Islet of Langerhans (tissue), 1 donor: ENCODE results near the gene GFRA4.

ENCODE experiments used
- FAIRE-seq: peaks from one replicate; lab custom pipeline; 2011; peaks lifted over from hg19 to GRCh38; lab: Jason Lieb, UNC

The GFRA4 gene

GRCh38 chr20:3614466-3614865 is 48.7 kb downstream of the GFRA4 start:
- no peak for FAIRE-seq

DNA sequence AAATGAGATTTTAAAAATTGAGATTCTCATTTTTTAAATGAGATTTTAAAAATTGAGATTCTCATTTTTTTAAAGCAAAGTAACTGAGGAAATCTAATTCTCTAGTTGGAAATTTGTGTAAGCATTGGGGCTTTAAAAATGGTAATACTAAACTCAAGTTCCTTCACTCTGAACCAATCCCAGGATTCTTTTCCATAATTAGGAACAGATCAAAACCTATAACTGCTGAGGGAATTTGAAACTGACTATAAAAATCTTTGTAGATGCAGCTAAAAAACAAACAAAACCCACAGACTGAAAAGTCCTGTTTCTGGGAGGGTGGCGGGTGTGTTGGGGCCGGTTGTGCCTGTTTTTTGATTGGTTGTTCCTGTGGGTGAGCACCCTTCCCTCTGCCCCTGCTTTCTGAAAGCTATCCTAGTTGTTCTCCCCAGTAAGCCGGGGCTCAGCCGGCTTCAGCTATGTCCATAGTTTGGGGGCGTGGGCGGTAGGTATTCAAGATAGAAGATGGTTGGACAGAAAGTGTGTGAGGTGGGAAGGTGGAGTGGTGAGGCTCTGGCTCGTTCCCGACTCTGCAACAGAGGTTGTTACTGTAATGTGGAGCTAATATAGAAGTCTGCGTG is 49.3 kb downstream of the GFRA4 start:
- no peak for FAIRE-seq

- no peak for FAIRE-seq
These were observed 50.2 kb downstream of the GFRA4 start for GRCh38 chr20:3612795-3613572.

DNA sequence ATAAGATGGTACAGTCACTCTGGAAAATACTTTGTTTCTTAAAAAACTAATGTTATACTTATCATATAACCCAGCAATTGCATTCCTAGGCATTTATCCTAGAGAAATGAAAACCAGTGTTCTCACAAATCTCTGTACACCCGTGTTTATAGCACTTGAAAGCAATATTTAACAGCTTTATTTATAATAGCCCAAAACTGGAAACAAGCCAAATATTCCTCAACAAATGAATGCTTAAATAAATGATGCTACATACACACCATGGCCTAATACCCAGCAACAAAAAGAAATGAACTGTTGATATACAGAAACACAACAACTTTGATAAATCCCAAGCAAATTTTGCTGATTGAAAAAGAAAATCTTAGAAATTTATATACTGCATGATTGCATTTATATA is 51.3 kb downstream of the GFRA4 start:
- FAIRE-seq, result no peak
